B cell (primary cell): ENCODE results near the gene SFXN3. TPM values are rescaled to one million over a fixed set of nuclear protein-coding genes. Genes with fewer than 3 reads are reported as not detected.

Experiments used
- ATAC-seq: fragments of 200-7000 bp; cut with Tn5 transposase; one replicate; pipeline ENCODE4 v1.10.0; 2021; ENCODE audit warnings: low read depth, mild to moderate bottlenecking, moderate number of reproducible peaks, moderate library complexity
- CTCF ChIA-PET: fragments of 350-600 bp; sonication (Branson Sonifier 250); formaldehyde crosslinking; loops from one replicate; lab custom pipeline; 2021; ENCODE audit warnings: antibody characterized with exemption, inconsistent platforms; lab: Charles Lee
- POLR2A ChIA-PET: fragments of 350-600 bp; sonication (Branson Sonifier 250); formaldehyde crosslinking; loops from one replicate; lab custom pipeline; 2021; ENCODE audit warnings: antibody characterized with exemption; lab: Charles Lee
- DNase-seq: peaks from one replicate; pipeline ENCODE4 v3.0.0; 2013
- H2AFZ ChIP-seq: 2 replicates; pipeline ENCODE4 v1.6.1; 2012; ENCODE audit warnings: mild to moderate bottlenecking, low read depth, low read length; ENCODE audit not compliant: insufficient read depth, poor library complexity, severe bottlenecking
- H3K27ac ChIP-seq, 2 donors: 1 replicate in 1 of 2; 2 replicates in 1 of 2; pipeline ENCODE4 v1.5.1; 2012 to 2013; ENCODE audit warnings: low read length in 2 of 2, mild to moderate bottlenecking in 2 of 2, moderate library complexity in 1 of 2
- H3K27me3 ChIP-seq, 4 experiments: fragments of 200-600 bp in 1 of 4; sonication (generic) in 1 of 4; replicated peaks in 1 of 4; 1 replicate in 2 of 4; 2 replicates in 2 of 4; pipeline versions ENCODE4 v1.6.1 to v1.7.0; 2013 to 2016; ENCODE audit warnings: low read length in 3 of 4, mild to moderate bottlenecking in 2 of 4, mixed read lengths in 1 of 4, moderate library complexity in 1 of 4; ENCODE audit not compliant: insufficient read depth in 4 of 4, control insufficient read depth in 3 of 4; ENCODE audit errors: control extremely low read depth in 1 of 4
- H3K36me3 ChIP-seq, 2 experiments: replicated peaks in 1 of 2; 1 replicate in 1 of 2; 2 replicates in 1 of 2; pipeline versions ENCODE4 v1.6.1 to v1.7.1; 2013; ENCODE audit warnings: low read length in 1 of 2; ENCODE audit not compliant: insufficient read depth in 2 of 2, control insufficient read depth in 1 of 2; ENCODE audit errors: control extremely low read depth in 1 of 2, extremely low read depth in 1 of 2
- H3K4me1 ChIP-seq, 2 donors: fragments of 200-600 bp in 1 of 2; sonication (generic) in 1 of 2; 1 replicate in 1 of 2; 2 replicates in 1 of 2; pipeline versions ENCODE4 v1.5.1 to v1.6.1; 2013 to 2017; ENCODE audit warnings: low read length in 2 of 2; ENCODE audit not compliant: control insufficient read depth in 2 of 2, insufficient read depth in 2 of 2
- H3K4me2 ChIP-seq: replicated peaks from 2 replicates; pipeline ENCODE3; 2012; ENCODE audit warnings: mild to moderate bottlenecking, low read depth, low read length; ENCODE audit not compliant: poor library complexity, severe bottlenecking
- H3K4me3 ChIP-seq, 5 experiments: fragments of 200-600 bp in 1 of 5; sonication (generic) in 1 of 5; 1 replicate in 3 of 5; 2 replicates in 2 of 5; pipeline versions ENCODE4 v1.5.1 to v1.7.0; 2011 to 2016; ENCODE audit warnings: low read length in 4 of 5, mild to moderate bottlenecking in 4 of 5, low read depth in 2 of 5, control low read depth in 1 of 5, moderate library complexity in 1 of 5; ENCODE audit not compliant: insufficient read depth in 1 of 5; ENCODE audit errors: control extremely low read depth in 1 of 5, extremely low read depth in 1 of 5
- H3K79me2 ChIP-seq: fragments of 200-600 bp; sonication (generic); one replicate; pipeline ENCODE4 v1.6.0; 2016; ENCODE audit warnings: low read length; ENCODE audit not compliant: control insufficient read depth, insufficient read depth
- H3K9ac ChIP-seq: fragments of 200-600 bp; sonication (generic); 2 replicates; pipeline ENCODE4 v1.6.1; 2017; ENCODE audit warnings: mild to moderate bottlenecking, low read length, moderate library complexity
- H3K9me3 ChIP-seq, 3 donors: one replicate each; pipeline versions ENCODE4 v1.6.1 to v1.7.1; 2013; ENCODE audit warnings: low read length in 2 of 3; ENCODE audit not compliant: control insufficient read depth in 2 of 3, insufficient read depth in 1 of 3; ENCODE audit errors: control extremely low read depth in 1 of 3
- H4K20me1 ChIP-seq: 2 replicates; pipeline ENCODE4 v1.6.0; 2012; ENCODE audit warnings: mild to moderate bottlenecking, low read length; ENCODE audit not compliant: insufficient read depth, control insufficient read depth, poor library complexity, severe bottlenecking
- H3K27ac Mint-ChIP-seq: one replicate; pipeline ENCODE4 v1.8.0; 2021; ENCODE audit warnings: mixed read lengths
- H3K27me3 Mint-ChIP-seq: one replicate; pipeline ENCODE4 v1.8.0; 2021; ENCODE audit warnings: mixed read lengths
- H3K4me1 Mint-ChIP-seq: one replicate; pipeline ENCODE4 v1.8.0; 2021; ENCODE audit warnings: mixed read lengths
- H3K4me3 Mint-ChIP-seq: one replicate; pipeline ENCODE4 v1.8.0; 2021; ENCODE audit warnings: mixed read lengths
- H3K9me3 Mint-ChIP-seq: one replicate; pipeline ENCODE4 v1.8.0; 2022; ENCODE audit warnings: mixed read lengths; ENCODE audit not compliant: insufficient read depth
- CTCF ChIP-seq: fragments of 200-600 bp; IDR thresholded peaks from one replicate; pipeline ENCODE4 v1.8.0; 2022; ENCODE audit warnings: antibody characterized with exemption, mild to moderate bottlenecking
- EZH2 ChIP-seq: IDR thresholded peaks from 2 replicates; pipeline ENCODE4 v1.6.1; 2012; ENCODE audit warnings: borderline replicate concordance, low read depth, mild to moderate bottlenecking, moderate library complexity, low read length; ENCODE audit not compliant: insufficient read depth, poor library complexity, severe bottlenecking
- WGBS: methylation state at CpG from one replicate; pipeline ENCODE4 v1.1.5; 2013; ENCODE audit warnings: missing lambda C conversion rate; ENCODE audit not compliant: insufficient coverage; 5-methylcytosine and 5-hydroxymethylcytosine counted together
- intact Hi-C: fragments of 100-400 bp; cut with micrococcal nuclease; formaldehyde crosslinking; loops from one replicate; pipeline ENCODE4 v1.10.0; 2022
- polyA plus RNA-seq: library from polyadenylated mRNA; depleted of rRNA; stranded (reverse); fragments of >200 nt; gene quantifications from 2 replicates; pipeline ENCODE4 v1.2.3, GENCODE V29; 2012
- total RNA-seq, 2 donors: library from RNA; stranded (reverse); fragments of 120-200 nt in 1 of 2; gene quantifications; 1 replicate in 1 of 2; 2 replicates in 1 of 2; pipeline versions ENCODE4 v1.2.3 to v1.2.4, GENCODE V29; 2013 to 2022

The SFXN3 gene
- total and polyA plus RNA-seq, 2 donors (not counting 1 experiment from before 2014, with no cell fraction given), result 44.2 to 51.7 TPM

GRCh38 chr10:101040061-101040460 is 9.0 kb downstream of the SFXN3 start:
- intact Hi-C loops, result loop anchor here (5.0 kb wide), 1 partner anchor 312 kb away; the partner anchor contains the start of gene BTRC
- Histone ChIP-seq H3K27ac (no peak overlapping the region), H2AFZ (no peak overlapping the region), H3K4me1 (peaks cover 6 to 15% of the 10 kb centered on the region in 2 donors), H3K9me3 (no peaks in the 10 kb centered on the region), H3K27me3 (peaks cover 0 to 4% (median 0%) of the 10 kb centered on the region in 4 experiments), H3K4me3 (no peak overlapping the region), H3K36me3 (peaks cover 0 to 14% of the 10 kb centered on the region in 2 experiments), H3K4me2 (no peak overlapping the region), H3K79me2 (no peaks in the 10 kb centered on the region), H4K20me1 (no peaks in the 10 kb centered on the region), H3K9ac (no peak overlapping the region)
- Mint-ChIP-seq H3K27ac (no peak overlapping the region), H3K9me3 (no peaks in the 10 kb centered on the region), H3K4me3 (no peak overlapping the region), H3K27me3 (peaks cover 3% of the 10 kb centered on the region), H3K4me1 (peaks cover 17% of the 10 kb centered on the region)
- no peak for ATAC-seq
- DNase-seq, result peak; percentile 5
- TF ChIP-seq CTCF (no peak), EZH2 (no peak)
- ChIA-PET POLR2A (no interaction called here), CTCF (interaction anchor here (0.7 to 7.8 kb wide), 10 partner anchors 10 to 210 kb away, joined by 3 to 306 read pairs (median 22); partner anchors contain the start of genes KAZALD1, PDZD7 and SFXN3)
- 100% methylated on average over 3 of the region's 3 CpGs for WGBS

GRCh38 chr10:101040851-101041250 is 9.8 kb downstream of the SFXN3 start:
- Histone ChIP-seq H3K36me3 (peaks cover 0 to 14% of the 10 kb centered on the region in 2 experiments), H3K27me3 (peaks cover 0 to 6% (median 0%) of the 10 kb centered on the region in 4 experiments), H4K20me1 (no peaks in the 10 kb centered on the region), H3K4me1 (peaks cover 6 to 15% of the 10 kb centered on the region in 2 donors), H2AFZ (no peak overlapping the region), H3K4me3 (no peak overlapping the region), H3K9ac (no peak overlapping the region), H3K79me2 (no peaks in the 10 kb centered on the region), H3K4me2 (no peak overlapping the region), H3K9me3 (no peaks in the 10 kb centered on the region), H3K27ac (no peak overlapping the region)
- intact Hi-C loops, result loop anchor here (1.0 to 5.0 kb wide), 4 partner anchors 9 to 311 kb away; partner anchors contain the start of gene BTRC
- DNase-seq (no peak), ATAC-seq (no peak)
- H3K4me1 Mint-ChIP-seq, result peaks cover 17% of the 10 kb centered on the region
- 29% methylated on average over 1 of the region's 2 CpGs for WGBS
- TF ChIP-seq CTCF (no peak), EZH2 (no peak)
- H3K9me3 Mint-ChIP-seq, result no peaks in the 10 kb centered on the region
- no peak overlapping the region for H3K4me3 Mint-ChIP-seq
- POLR2A ChIA-PET, result interaction anchor here (0.7 kb wide), 1 partner anchor 30 kb away, joined by 12 read pairs; no protein-coding TSS in a partner anchor
- CTCF ChIA-PET, result interaction anchor here (0.7 to 7.8 kb wide), 17 partner anchors 10 to 1046 kb away, joined by 3 to 306 read pairs (median 4); partner anchors contain the start of genes KAZALD1, PDZD7 and SFXN3
- H3K27ac Mint-ChIP-seq, result no peak overlapping the region
- H3K27me3 Mint-ChIP-seq, result peaks cover 4% of the 10 kb centered on the region
